Fibroblast of lung (primary cell): ENCODE data around the gene EFHC1.

Experiments used
- EZH2 ChIP-seq: IDR thresholded peaks from 2 replicates; pipeline ENCODE4 v1.5.1; 2012; ENCODE audit warnings: low read length, control low read depth, mild to moderate bottlenecking; ENCODE audit errors: missing control alignments
- TF ChIP-seq, protein P1 (sequence below), 2 donors: IDR thresholded peaks in 1 of 2; conservative IDR thresholded peaks in 1 of 2; 1 replicate in 1 of 2; 2 replicates in 1 of 2; pipeline ENCODE4 v1.5.1; 2011 to 2012; ENCODE audit warnings: low read length in 2 of 2, control low read depth in 1 of 2, inconsistent platforms in 1 of 2, low read depth in 1 of 2, mild to moderate bottlenecking in 1 of 2

DNA sequence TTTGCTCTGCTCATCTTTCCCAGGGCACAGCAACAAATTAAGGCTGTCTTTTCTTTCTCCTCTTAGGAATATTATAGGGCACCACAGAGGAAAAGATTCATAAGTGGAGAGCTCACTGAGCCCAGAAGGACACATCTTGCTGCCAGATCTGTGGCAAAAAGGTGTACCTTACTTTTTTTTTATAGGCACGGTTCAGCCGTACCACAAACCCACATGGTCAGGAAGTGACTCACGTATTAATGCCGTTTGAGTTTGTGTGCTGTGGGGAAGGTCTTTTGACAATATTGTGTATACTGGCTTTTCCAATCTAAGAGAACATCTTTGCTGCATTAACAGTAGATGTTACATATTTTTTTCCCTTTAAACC is 29.8 kb upstream of the EFHC1 start:
- TF ChIP-seq, protein P1, sequence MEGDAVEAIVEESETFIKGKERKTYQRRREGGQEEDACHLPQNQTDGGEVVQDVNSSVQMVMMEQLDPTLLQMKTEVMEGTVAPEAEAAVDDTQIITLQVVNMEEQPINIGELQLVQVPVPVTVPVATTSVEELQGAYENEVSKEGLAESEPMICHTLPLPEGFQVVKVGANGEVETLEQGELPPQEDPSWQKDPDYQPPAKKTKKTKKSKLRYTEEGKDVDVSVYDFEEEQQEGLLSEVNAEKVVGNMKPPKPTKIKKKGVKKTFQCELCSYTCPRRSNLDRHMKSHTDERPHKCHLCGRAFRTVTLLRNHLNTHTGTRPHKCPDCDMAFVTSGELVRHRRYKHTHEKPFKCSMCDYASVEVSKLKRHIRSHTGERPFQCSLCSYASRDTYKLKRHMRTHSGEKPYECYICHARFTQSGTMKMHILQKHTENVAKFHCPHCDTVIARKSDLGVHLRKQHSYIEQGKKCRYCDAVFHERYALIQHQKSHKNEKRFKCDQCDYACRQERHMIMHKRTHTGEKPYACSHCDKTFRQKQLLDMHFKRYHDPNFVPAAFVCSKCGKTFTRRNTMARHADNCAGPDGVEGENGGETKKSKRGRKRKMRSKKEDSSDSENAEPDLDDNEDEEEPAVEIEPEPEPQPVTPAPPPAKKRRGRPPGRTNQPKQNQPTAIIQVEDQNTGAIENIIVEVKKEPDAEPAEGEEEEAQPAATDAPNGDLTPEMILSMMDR (conservative IDR thresholded peaks at IDR 0.05 in 1 of 2, IDR thresholded peaks at IDR 0.05 in 1 of 2; ENCODE audit: low read depth in 1 of 2, low read length in 2 of 2): no peak
- no peak for TF ChIP-seq EZH2
